Naive thymus-derived CD4-positive, alpha-beta T cell (primary cell): ENCODE measurements around the gene RASA3. TPM values are rescaled to one million over a fixed set of nuclear protein-coding genes. Genes with fewer than 3 reads are reported as not detected.

Source experiments
- ATAC-seq: fragments of 150-1000 bp; cut with Tn5 transposase; 2 replicates; pipeline ENCODE4 v1.10.0; 2021; ENCODE audit warnings: mild to moderate bottlenecking, moderate library complexity
- CTCF ChIA-PET: fragments of 350-600 bp; sonication (Branson Sonifier 250); formaldehyde crosslinking; loops from one replicate; lab custom pipeline; 2021; ENCODE audit warnings: antibody characterized with exemption; lab: Charles Lee
- POLR2A ChIA-PET: fragments of 350-600 bp; sonication (Branson Sonifier 250); formaldehyde crosslinking; loops from one replicate; lab custom pipeline; 2021; ENCODE audit warnings: antibody characterized with exemption, inconsistent platforms; lab: Charles Lee
- DNase-seq, 9 donors: peaks; one replicate each; pipeline versions ENCODE4 v3.0.0 to v3.0.0-alpha.2; 2020 to 2022; ENCODE audit warnings: mixed read lengths in 1 of 9
- H3K27ac ChIP-seq: one replicate; pipeline ENCODE4 v1.7.0; 2013; ENCODE audit warnings: mild to moderate bottlenecking, low read depth, low read length, moderate library complexity
- H3K27me3 ChIP-seq, 2 donors: one replicate each; pipeline ENCODE4 v1.7.0; 2013; ENCODE audit warnings: low read length in 2 of 2, mild to moderate bottlenecking in 2 of 2, moderate library complexity in 2 of 2; ENCODE audit not compliant: control insufficient read depth in 2 of 2, insufficient read depth in 2 of 2
- H3K36me3 ChIP-seq, 3 experiments: 1 replicate in 2 of 3; 2 replicates in 1 of 3; pipeline ENCODE4 v1.7.0; 2013; ENCODE audit warnings: low read length in 3 of 3, mild to moderate bottlenecking in 3 of 3, moderate library complexity in 1 of 3; ENCODE audit not compliant: insufficient read depth in 3 of 3, control insufficient read depth in 2 of 3
- H3K4me1 ChIP-seq, 2 donors: one replicate each; pipeline ENCODE4 v1.7.0; 2013; ENCODE audit warnings: low read length in 2 of 2, mild to moderate bottlenecking in 2 of 2, moderate library complexity in 1 of 2; ENCODE audit not compliant: control insufficient read depth in 2 of 2, insufficient read depth in 2 of 2
- H3K4me3 ChIP-seq: 2 replicates; pipeline ENCODE4 v1.7.0; 2013; ENCODE audit warnings: mild to moderate bottlenecking, low read length
- H3K9me3 ChIP-seq, 3 experiments: 1 replicate in 2 of 3; 2 replicates in 1 of 3; pipeline ENCODE4 v1.7.0; 2013; ENCODE audit warnings: low read length in 3 of 3; ENCODE audit not compliant: control insufficient read depth in 2 of 3
- H3K27ac Mint-ChIP-seq, 9 donors: one replicate each; pipeline ENCODE4 v1.8.0; 2020 to 2022; ENCODE audit warnings: mixed read lengths in 9 of 9, mild to moderate bottlenecking in 8 of 9, moderate library complexity in 5 of 9, inconsistent platforms in 2 of 9
- H3K27me3 Mint-ChIP-seq, 5 donors: one replicate each; pipeline ENCODE4 v1.8.0; 2021 to 2022; ENCODE audit warnings: mixed read lengths in 5 of 5, mild to moderate bottlenecking in 1 of 5
- H3K36me3 Mint-ChIP-seq, 5 donors: one replicate each; pipeline ENCODE4 v1.8.0; 2020 to 2022; ENCODE audit warnings: mixed read lengths in 5 of 5, mild to moderate bottlenecking in 3 of 5, inconsistent platforms in 1 of 5
- H3K4me1 Mint-ChIP-seq, 7 donors: one replicate each; pipeline ENCODE4 v1.8.0; 2020 to 2022; ENCODE audit warnings: mixed read lengths in 7 of 7, mild to moderate bottlenecking in 3 of 7, inconsistent platforms in 1 of 7
- H3K4me3 Mint-ChIP-seq, 10 donors: one replicate each; pipeline ENCODE4 v1.8.0; 2020 to 2022; ENCODE audit warnings: mild to moderate bottlenecking in 10 of 10, mixed read lengths in 10 of 10, moderate library complexity in 6 of 10, inconsistent platforms in 2 of 10
- H3K9me3 Mint-ChIP-seq, 11 donors: one replicate each; pipeline ENCODE4 v1.8.0; 2020 to 2022; ENCODE audit warnings: mixed read lengths in 11 of 11, mild to moderate bottlenecking in 4 of 11, inconsistent platforms in 1 of 11, moderate library complexity in 1 of 11
- intact Hi-C, 2 donors: fragments of 100-400 bp; cut with micrococcal nuclease; formaldehyde crosslinking; loops; one replicate each; pipeline ENCODE4 v1.15.1; 2023
- polyA plus RNA-seq, 2 donors: library from polyadenylated mRNA; unstranded; fragments of 300-500 nt; fragmentation: Illumina TruSeq; gene quantifications; one replicate each; pipeline ENCODE4 v1.2.3, GENCODE V29; 2021
- total RNA-seq, 6 experiments: library from RNA in 5 of 6; stranded (reverse) in 5 of 6; gene quantifications; 1 replicate in 5 of 6; 2 replicates in 1 of 6; pipeline ENCODE4 v1.2.3 and lab custom pipeline; 2021 to 2026

The RASA3 gene
- total and polyA plus RNA-seq, 7 experiments from 2014 or later, result 109 to 227 (median 195) TPM

GRCh38 chr13:113967206-113967720 lies 165.2 kb downstream of the RASA3 start:
- POLR2A ChIA-PET, result no interaction called here
- H3K36me3 ChIP-seq, result peaks cover 0 to 68% (median 0%) of the 10 kb centered on the region in 3 experiments
- peaks cover 0 to 17% (median 0%) of the 10 kb centered on the region in 11 donors for H3K9me3 Mint-ChIP-seq
- no peak for ATAC-seq
- H3K27me3 ChIP-seq, result no peaks in the 10 kb centered on the region
- H3K4me1 ChIP-seq, result no peaks in the 10 kb centered on the region
- H3K4me3 Mint-ChIP-seq, result no peak overlapping the region
- no peaks in the 10 kb centered on the region for H3K4me1 Mint-ChIP-seq
- no peak overlapping the region for H3K4me3 ChIP-seq
- no peak for DNase-seq
- no peaks in the 10 kb centered on the region for H3K9me3 ChIP-seq
- H3K27ac Mint-ChIP-seq, result peak overlapping the region in 3 of 9 donors; percentile 32 to 58 (median 48)
- H3K27me3 Mint-ChIP-seq, result no peaks in the 10 kb centered on the region
- CTCF ChIA-PET, result no interaction called here
- no peak overlapping the region for H3K27ac ChIP-seq
- intact Hi-C loops, result no loop called here
- peaks cover 0 to 19% (median 0%) of the 10 kb centered on the region in 5 donors for H3K36me3 Mint-ChIP-seq

GRCh38 chr13:113965968-113966884 lies 166.2 kb downstream of the RASA3 start:
- peaks cover 0 to 8% (median 0%) of the 10 kb centered on the region in 7 donors for H3K4me1 Mint-ChIP-seq
- Histone ChIP-seq H3K27me3 (no peaks in the 10 kb centered on the region), H3K9me3 (no peaks in the 10 kb centered on the region), H3K27ac (no peak overlapping the region), H3K36me3 (peaks cover 0 to 61% (median 0%) of the 10 kb centered on the region in 3 experiments), H3K4me1 (no peaks in the 10 kb centered on the region), H3K4me3 (no peak overlapping the region)
- no peak overlapping the region for H3K4me3 Mint-ChIP-seq
- intact Hi-C loops, result no loop called here
- H3K27me3 Mint-ChIP-seq, result no peaks in the 10 kb centered on the region
- H3K27ac Mint-ChIP-seq, result no peak overlapping the region
- ATAC-seq, result no peak
- no peak for DNase-seq
- CTCF ChIA-PET, result no interaction called here
- H3K9me3 Mint-ChIP-seq, result peaks cover 0 to 14% (median 0%) of the 10 kb centered on the region in 11 donors
- peaks cover 0 to 19% (median 7%) of the 10 kb centered on the region in 5 donors for H3K36me3 Mint-ChIP-seq
- POLR2A ChIA-PET, result no interaction called here

DNA sequence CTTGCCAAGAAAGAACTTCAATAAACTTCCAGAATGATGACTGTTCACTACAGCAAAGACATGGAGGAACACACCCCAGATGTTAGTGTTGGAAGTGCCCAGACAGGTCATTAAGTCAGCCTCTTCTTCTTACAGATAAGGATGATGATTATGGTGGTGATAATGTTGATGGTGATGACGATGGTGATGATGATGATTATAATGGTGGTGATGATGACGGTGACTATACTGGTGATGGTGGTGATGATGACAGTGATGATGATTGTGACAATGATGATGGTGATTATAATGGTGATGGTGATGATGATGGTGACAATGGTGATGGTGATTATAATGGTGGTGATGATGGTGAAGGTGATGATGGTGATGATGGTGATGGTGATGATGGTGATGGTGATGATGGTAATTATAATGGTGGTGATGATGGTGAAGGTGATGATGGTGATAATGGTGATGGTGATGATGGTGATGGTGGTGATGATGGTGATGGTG lies 167.0 kb downstream of the RASA3 start:
- Mint-ChIP-seq H3K4me1 (peaks cover 0 to 8% (median 0%) of the 10 kb centered on the region in 7 donors), H3K4me3 (no peak overlapping the region), H3K27ac (no peak overlapping the region), H3K36me3 (peaks cover 0 to 17% (median 8%) of the 10 kb centered on the region in 5 donors), H3K27me3 (no peaks in the 10 kb centered on the region), H3K9me3 (peaks cover 0 to 16% (median 0%) of the 10 kb centered on the region in 11 donors)
- no peak overlapping the region for H3K4me3 ChIP-seq
- CTCF ChIA-PET, result no interaction called here
- H3K27me3 ChIP-seq, result no peaks in the 10 kb centered on the region
- ATAC-seq, result no peak
- H3K27ac ChIP-seq, result no peak overlapping the region
- POLR2A ChIA-PET, result no interaction called here
- no peaks in the 10 kb centered on the region for H3K4me1 ChIP-seq
- DNase-seq, result no peak
- H3K36me3 ChIP-seq, result peaks cover 0 to 57% (median 0%) of the 10 kb centered on the region in 3 experiments
- no peaks in the 10 kb centered on the region for H3K9me3 ChIP-seq
- intact Hi-C loops, result no loop called here

DNA sequence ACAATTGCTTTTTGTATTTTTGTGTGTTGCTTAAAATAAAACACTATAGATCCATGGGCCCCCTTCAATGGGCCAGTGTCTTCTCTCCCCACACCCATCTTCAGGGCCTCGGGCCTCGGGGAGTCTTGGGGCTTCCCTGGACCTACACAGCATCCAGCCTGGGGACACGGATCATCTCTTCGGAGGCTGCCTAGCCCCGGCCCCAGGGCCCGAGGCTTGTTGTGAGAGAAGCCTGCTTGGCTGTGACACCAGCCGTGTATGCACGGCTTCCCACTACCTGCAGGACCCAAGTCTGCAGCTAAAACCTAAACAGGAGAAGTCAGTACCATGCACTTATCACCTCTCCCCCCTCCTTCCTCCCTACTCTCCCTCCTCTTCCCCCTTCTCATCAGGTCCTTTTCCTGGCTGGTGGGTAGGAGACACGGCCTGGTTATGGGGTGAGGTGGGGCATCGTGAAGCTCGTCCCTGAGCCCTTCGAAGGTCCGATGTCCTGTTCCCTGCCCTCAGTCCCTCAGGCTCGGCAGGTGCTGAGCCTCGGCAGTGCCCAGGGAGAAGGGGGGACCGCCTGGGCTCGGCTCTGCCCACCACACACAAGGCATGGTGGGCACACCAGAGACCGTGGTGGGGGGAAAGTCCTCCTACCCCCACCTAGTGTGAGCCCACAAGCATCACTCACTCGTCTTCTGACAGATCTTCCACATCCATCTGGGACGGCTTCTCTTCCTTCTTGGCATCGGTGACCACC lies 168.0 kb downstream of the RASA3 start:
- intact Hi-C loops, result no loop called here
- no peak overlapping the region for H3K4me3 Mint-ChIP-seq
- CTCF ChIA-PET, result no interaction called here

DNA sequence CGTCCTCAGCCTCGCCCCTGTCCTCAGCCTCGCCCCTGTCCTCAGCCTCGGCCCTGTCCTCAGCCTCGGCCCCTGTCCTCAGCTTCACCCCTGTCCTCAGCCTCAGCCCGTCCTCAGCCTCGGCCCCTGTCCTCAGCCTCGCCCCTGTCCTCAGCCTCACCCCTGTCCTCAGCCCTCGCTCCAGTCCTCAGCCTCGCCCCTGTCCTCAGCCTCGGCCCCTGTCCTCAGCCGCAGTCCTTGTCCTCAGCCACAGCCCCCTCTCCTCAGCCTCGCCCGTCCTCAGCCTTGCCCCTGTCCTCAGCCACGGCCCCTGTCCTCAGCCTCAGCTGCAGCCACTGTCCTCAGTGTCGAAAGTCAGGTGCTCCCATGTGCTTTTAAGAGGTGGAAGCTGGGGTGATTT lies 169.0 kb downstream of the RASA3 start:
- H3K36me3 ChIP-seq, result peaks cover 0 to 41% (median 0%) of the 10 kb centered on the region in 3 experiments
- Mint-ChIP-seq H3K36me3 (peaks cover 0 to 24% (median 20%) of the 10 kb centered on the region in 5 donors), H3K9me3 (peaks cover 0 to 16% (median 2%) of the 10 kb centered on the region in 11 donors), H3K4me3 (no peak overlapping the region), H3K27me3 (no peaks in the 10 kb centered on the region), H3K27ac (peak overlapping the region in 2 of 9 donors; percentile 62 to 68), H3K4me1 (peaks cover 0 to 9% (median 0%) of the 10 kb centered on the region in 7 donors)
- no peak overlapping the region for H3K4me3 ChIP-seq
- ChIA-PET CTCF (no interaction called here), POLR2A (interaction anchor here (0.6 to 0.7 kb wide), 2 partner anchors 260 to 349 kb away, joined by 3 to 4 read pairs; no protein-coding TSS in a partner anchor)
- DNase-seq, result peak in 1 of 9 donors; percentile 4
- intact Hi-C loops, result no loop called here
- H3K27me3 ChIP-seq, result no peaks in the 10 kb centered on the region
- H3K27ac ChIP-seq, result no peak overlapping the region
- ATAC-seq, result no peak
- peaks cover 0 to 5% (median 0%) of the 10 kb centered on the region in 3 experiments for H3K9me3 ChIP-seq
- no peaks in the 10 kb centered on the region for H3K4me1 ChIP-seq

More for the DNA sequence above, 168.0 kb downstream of the RASA3 start:
- H3K27me3 ChIP-seq, result no peaks in the 10 kb centered on the region
- no peak overlapping the region for H3K4me3 ChIP-seq
- Mint-ChIP-seq H3K27ac (peak overlapping the region in 1 of 9 donors; percentile 14), H3K36me3 (peaks cover 0 to 19% (median 11%) of the 10 kb centered on the region in 5 donors), H3K4me1 (peaks cover 0 to 8% (median 0%) of the 10 kb centered on the region in 7 donors), H3K9me3 (peaks cover 0 to 15% (median 0%) of the 10 kb centered on the region in 11 donors), H3K27me3 (no peaks in the 10 kb centered on the region)
- peaks cover 0 to 49% (median 0%) of the 10 kb centered on the region in 3 experiments for H3K36me3 ChIP-seq
- DNase-seq, result peak in 1 of 9 donors; percentile 3
- ATAC-seq, result no peak
- H3K4me1 ChIP-seq, result no peaks in the 10 kb centered on the region
- no peak overlapping the region for H3K27ac ChIP-seq
- POLR2A ChIA-PET, result interaction anchor here (0.6 kb wide), 1 partner anchor 348 kb away, joined by 3 read pairs; no protein-coding TSS in a partner anchor
- peaks cover 0 to under 1% (median 0%) of the 10 kb centered on the region in 3 experiments for H3K9me3 ChIP-seq

- H3K4me3 ChIP-seq, result no peak overlapping the region
- CTCF ChIA-PET, result no interaction called here
- peaks cover 0 to 5% (median 0%) of the 10 kb centered on the region in 3 experiments for H3K9me3 ChIP-seq
- H3K27me3 Mint-ChIP-seq, result no peaks in the 10 kb centered on the region
- H3K27me3 ChIP-seq, result no peaks in the 10 kb centered on the region
- peak overlapping the region in 2 of 9 donors; percentile 5 to 68 for H3K27ac Mint-ChIP-seq
- H3K36me3 Mint-ChIP-seq, result peaks cover 0 to 27% (median 19%) of the 10 kb centered on the region in 5 donors
- DNase-seq, result peak in 1 of 9 donors; percentile 4
- intact Hi-C loops, result no loop called here
- ATAC-seq, result no peak
- no peak overlapping the region for H3K27ac ChIP-seq
- no peaks in the 10 kb centered on the region for H3K4me1 ChIP-seq
- peak overlapping the region in 1 of 10 donors; percentile 19 for H3K4me3 Mint-ChIP-seq
- peaks cover 0 to 16% (median 2%) of the 10 kb centered on the region in 11 donors for H3K9me3 Mint-ChIP-seq
- POLR2A ChIA-PET, result no interaction called here
- H3K36me3 ChIP-seq, result peaks cover 0 to 37% (median 0%) of the 10 kb centered on the region in 3 experiments
- H3K4me1 Mint-ChIP-seq, result peaks cover 0 to 13% (median 3%) of the 10 kb centered on the region in 7 donors
These were observed 169.4 kb downstream of the RASA3 start for GRCh38 chr13:113962975-113963374.
